MM.1S (cell line): ENCODE data around the gene C1QTNF9.

Experiments used
- EZH2 ChIP-seq: fragments of 300-600 bp; sonication (generic); optimal IDR thresholded peaks from 2 replicates; pipeline ENCODE3; 2017; ENCODE audit warnings: low read depth, mild to moderate bottlenecking, antibody characterized with exemption, low read length, mixed read lengths
- TF ChIP-seq, protein P1 (sequence below): fragments of 300-600 bp; sonication (generic); IDR thresholded peaks from 2 replicates; pipeline ENCODE4 v1.5.1; 2016; ENCODE audit warnings: antibody characterized with exemption, low read length, mixed read lengths

DNA sequence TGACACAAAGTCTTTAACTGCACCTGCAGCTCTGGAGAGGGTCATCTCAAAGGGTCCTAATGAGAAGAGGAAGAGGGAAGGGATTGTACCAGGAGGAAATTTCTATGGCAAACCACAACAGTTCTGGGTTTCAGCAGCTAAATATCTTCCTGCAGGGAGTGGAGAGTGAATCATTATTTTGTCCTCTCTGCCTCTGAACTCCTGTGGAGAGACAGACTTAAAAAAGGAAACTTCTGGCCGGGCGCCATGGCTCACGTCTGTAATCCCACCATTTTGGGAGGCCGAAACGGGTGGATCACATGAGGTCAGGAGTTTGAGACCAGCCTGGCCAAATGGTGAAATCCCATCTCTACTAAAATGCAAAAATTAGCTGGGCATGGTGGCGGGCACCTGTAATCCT lies 16.9 kb upstream of the C1QTNF9 start:
- no peak for TF ChIP-seq EZH2
- TF ChIP-seq, protein P1, sequence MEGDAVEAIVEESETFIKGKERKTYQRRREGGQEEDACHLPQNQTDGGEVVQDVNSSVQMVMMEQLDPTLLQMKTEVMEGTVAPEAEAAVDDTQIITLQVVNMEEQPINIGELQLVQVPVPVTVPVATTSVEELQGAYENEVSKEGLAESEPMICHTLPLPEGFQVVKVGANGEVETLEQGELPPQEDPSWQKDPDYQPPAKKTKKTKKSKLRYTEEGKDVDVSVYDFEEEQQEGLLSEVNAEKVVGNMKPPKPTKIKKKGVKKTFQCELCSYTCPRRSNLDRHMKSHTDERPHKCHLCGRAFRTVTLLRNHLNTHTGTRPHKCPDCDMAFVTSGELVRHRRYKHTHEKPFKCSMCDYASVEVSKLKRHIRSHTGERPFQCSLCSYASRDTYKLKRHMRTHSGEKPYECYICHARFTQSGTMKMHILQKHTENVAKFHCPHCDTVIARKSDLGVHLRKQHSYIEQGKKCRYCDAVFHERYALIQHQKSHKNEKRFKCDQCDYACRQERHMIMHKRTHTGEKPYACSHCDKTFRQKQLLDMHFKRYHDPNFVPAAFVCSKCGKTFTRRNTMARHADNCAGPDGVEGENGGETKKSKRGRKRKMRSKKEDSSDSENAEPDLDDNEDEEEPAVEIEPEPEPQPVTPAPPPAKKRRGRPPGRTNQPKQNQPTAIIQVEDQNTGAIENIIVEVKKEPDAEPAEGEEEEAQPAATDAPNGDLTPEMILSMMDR = no peak
